ENCODE measurements around the gene ATXN2. TPM values are rescaled to one million over a fixed set of nuclear protein-coding genes. Genes with fewer than 3 reads are reported as not detected.

The ATXN2 gene
- total RNA-seq, 1 experiment from 2014 or later, result 72.9 TPM

DNA sequence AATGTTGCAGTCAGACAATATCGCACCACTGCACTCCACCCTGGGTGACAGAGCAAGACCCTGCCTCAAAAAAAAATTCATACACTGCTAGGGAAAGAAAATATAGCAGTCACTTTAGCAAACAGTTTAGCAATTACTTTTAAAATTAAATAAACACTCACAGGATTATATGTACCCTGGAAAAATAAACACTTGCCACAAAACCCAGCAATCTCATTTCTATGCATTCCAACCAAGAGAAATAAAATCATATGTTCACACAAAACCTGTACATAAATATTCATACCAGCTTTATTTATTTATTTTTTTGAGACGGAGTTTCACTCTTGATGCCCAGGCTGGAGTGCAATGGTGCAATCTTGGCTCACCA, 20.2 kb downstream of the ATXN2 start:
- peaks cover 3% of the 10 kb centered on the region; the same call in 1 of the 2 replicates for H3K4me1 ChIP-seq (ENCODE audit: insufficient read depth, low read length)
- no peaks in the 10 kb centered on the region for H3K27me3 ChIP-seq (ENCODE audit: insufficient read depth, low read length)
- no peaks in the 10 kb centered on the region for H4K20me1 ChIP-seq (ENCODE audit: control insufficient read depth, insufficient read depth, insufficient read length)
- H4K8ac ChIP-seq (replicated peaks; ENCODE audit: insufficient read length, low read depth, low read length), result no peak overlapping the region
- peaks cover 10 to 15% of the 10 kb centered on the region in 2 experiments for H3K4me1 Mint-ChIP-seq
- no CpG with 5 or more reads among the region's 2 CpGs for WGBS (ENCODE audit: extremely low coverage, insufficient read length, low lambda C conversion rate)
- H3K36me3 Mint-ChIP-seq (ENCODE audit: insufficient read depth in 1 of 3, low read depth in 3 of 3), result peaks cover 5 to 18% (median 6%) of the 10 kb centered on the region in 3 experiments; a peak in 6 of 7 replicates
- H2BK5ac ChIP-seq (ENCODE audit: insufficient read length, low read length), result no peak overlapping the region
- H3K27ac ChIP-seq (ENCODE audit: insufficient read length, low read depth, low read length), result no peak overlapping the region
- H3K4me3 Mint-ChIP-seq, result no peak overlapping the region
- H3K18ac ChIP-seq (ENCODE audit: insufficient read length, low read depth, low read length), result no peak overlapping the region
- H3K14ac ChIP-seq (ENCODE audit: insufficient read depth, low read length), result no peak overlapping the region
- H3T11ph ChIP-seq (ENCODE audit: low read length), result no peak overlapping the region
- no peak overlapping the region for H3K9ac ChIP-seq (ENCODE audit: extremely low read depth, insufficient read length, low read length)
- H3K23me2 ChIP-seq (ENCODE audit: insufficient read length, low read depth, low read length, poor library complexity, severe bottlenecking), result no peaks in the 10 kb centered on the region
- peaks cover 21% of the 10 kb centered on the region; the same call in 1 of the 2 replicates for H3K79me2 ChIP-seq (ENCODE audit: insufficient read depth, low read length)
- no peaks in the 10 kb centered on the region for H3K27me3 Mint-ChIP-seq (ENCODE audit: low read depth)
- no peak overlapping the region for H2AK5ac ChIP-seq (ENCODE audit: insufficient read length, low read length)
- H3K9me3 Mint-ChIP-seq, result no peaks in the 10 kb centered on the region
- H4K91ac ChIP-seq (ENCODE audit: insufficient read length, low read depth, low read length), result no peak overlapping the region
- H2AFZ ChIP-seq (ENCODE audit: low read length), result no peak overlapping the region
- H4K5ac ChIP-seq (ENCODE audit: insufficient read length, low read depth, low read length), result no peak overlapping the region
- H3K4me2 ChIP-seq (ENCODE audit: insufficient read depth, insufficient read length, low read length), result no peak overlapping the region
- H3K9me3 ChIP-seq (ENCODE audit: control insufficient read depth, low read depth, low read length), result no peaks in the 10 kb centered on the region
- no peak overlapping the region for H2BK15ac ChIP-seq (ENCODE audit: low read depth, low read length)
- no peak overlapping the region for H3K4ac ChIP-seq (ENCODE audit: low read depth, low read length)
- no peak overlapping the region; a peak in 1 of 7 replicates for H3K27ac Mint-ChIP-seq
- no peak overlapping the region for H2BK12ac ChIP-seq (ENCODE audit: insufficient read length, low read depth, low read length)
- H3K79me1 ChIP-seq (ENCODE audit: insufficient read depth, low read depth, low read length, poor library complexity, severe bottlenecking), result peaks cover 6% of the 10 kb centered on the region
- TF ChIP-seq, protein P1, sequence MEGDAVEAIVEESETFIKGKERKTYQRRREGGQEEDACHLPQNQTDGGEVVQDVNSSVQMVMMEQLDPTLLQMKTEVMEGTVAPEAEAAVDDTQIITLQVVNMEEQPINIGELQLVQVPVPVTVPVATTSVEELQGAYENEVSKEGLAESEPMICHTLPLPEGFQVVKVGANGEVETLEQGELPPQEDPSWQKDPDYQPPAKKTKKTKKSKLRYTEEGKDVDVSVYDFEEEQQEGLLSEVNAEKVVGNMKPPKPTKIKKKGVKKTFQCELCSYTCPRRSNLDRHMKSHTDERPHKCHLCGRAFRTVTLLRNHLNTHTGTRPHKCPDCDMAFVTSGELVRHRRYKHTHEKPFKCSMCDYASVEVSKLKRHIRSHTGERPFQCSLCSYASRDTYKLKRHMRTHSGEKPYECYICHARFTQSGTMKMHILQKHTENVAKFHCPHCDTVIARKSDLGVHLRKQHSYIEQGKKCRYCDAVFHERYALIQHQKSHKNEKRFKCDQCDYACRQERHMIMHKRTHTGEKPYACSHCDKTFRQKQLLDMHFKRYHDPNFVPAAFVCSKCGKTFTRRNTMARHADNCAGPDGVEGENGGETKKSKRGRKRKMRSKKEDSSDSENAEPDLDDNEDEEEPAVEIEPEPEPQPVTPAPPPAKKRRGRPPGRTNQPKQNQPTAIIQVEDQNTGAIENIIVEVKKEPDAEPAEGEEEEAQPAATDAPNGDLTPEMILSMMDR (conservative IDR thresholded peaks at IDR 0.05), result no peak
- no peak overlapping the region for H3K56ac ChIP-seq (ENCODE audit: insufficient read length, low read depth, low read length)
- H2BK120ac ChIP-seq (ENCODE audit: low read depth, low read length, poor library complexity, severe bottlenecking), result no peak overlapping the region
- no peak overlapping the region for H2BK20ac ChIP-seq (ENCODE audit: low read depth, low read length, poor library complexity, severe bottlenecking)
- DNase-seq, result no peak
- H3K23ac ChIP-seq (ENCODE audit: insufficient read length, low read depth, low read length), result no peak overlapping the region

All from H9 (cell line).